ENCODE data around the gene VCL.

GRCh38 chr10:74006269-74006668 is 8.4 kb downstream of the VCL start:
- TF ChIP-seq CTCF (conservative IDR thresholded peaks at IDR 0.05; ENCODE audit: low read depth, low read length) (no peak), EZH2 (IDR thresholded peaks at IDR 0.05; ENCODE audit: borderline replicate concordance, low read depth, low read length, poor library complexity, severe bottlenecking) (no peak)

Data from A673 (cell line).